ENCODE measurements around the gene SATB1.

SATB1 gene

DNA sequence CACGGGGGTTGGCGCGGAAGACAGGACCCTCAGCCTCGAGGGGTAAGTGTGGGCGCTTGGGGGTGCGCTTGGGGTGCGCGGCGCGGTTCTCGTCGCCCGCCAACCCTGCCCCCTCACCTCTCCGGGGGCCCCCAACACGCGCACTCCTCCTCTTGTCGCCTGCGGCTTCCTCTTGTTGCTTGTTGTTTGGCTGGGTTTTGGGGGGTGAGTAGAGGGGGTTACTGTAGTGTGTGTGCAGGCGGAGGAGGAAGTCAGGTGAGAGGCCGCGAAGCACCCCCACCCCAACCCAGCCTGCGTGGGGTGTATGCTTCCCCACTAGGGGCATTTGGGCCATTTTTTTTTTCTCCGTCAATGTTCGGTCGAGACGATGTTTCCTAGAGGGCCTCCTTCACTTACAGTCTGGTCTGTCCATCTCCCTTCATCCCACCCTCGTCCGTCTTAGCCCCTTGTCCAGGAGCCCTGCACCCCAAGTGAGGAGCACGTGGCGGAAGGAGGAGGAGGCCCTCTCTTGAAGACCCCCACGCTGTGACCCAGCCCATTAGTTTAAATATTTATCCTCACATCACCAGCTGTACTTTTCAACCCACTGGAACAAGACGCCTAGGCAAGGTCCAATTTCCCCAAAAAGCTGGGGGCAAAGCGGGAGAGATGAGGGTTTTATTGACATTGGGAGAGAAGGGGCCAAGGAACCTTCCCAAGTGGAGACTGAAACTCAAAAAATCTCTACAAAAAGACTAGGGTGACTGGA lies 20.4 kb upstream of the SATB1 start:
- peak in 1 of 2 experiments; percentile 67 for DNase-seq (ENCODE audit: low read depth in 1 of 2, low spot score in 1 of 2)
- no peak; the same call in 1 of the 2 replicates for TF ChIP-seq GABPA (IDR thresholded peaks at IDR 0.05; ENCODE audit: low read depth)
- peak; percentile 29; the same call in 1 of the 2 replicates for TF ChIP-seq POLR2AphosphoS5 (IDR thresholded peaks at IDR 0.05; ENCODE audit: low read depth)
- peak; percentile 58; the same call in 1 of the 2 replicates for TF ChIP-seq SPI1 (IDR thresholded peaks at IDR 0.05; ENCODE audit: borderline replicate concordance, low read depth)
- TF ChIP-seq, protein P1, sequence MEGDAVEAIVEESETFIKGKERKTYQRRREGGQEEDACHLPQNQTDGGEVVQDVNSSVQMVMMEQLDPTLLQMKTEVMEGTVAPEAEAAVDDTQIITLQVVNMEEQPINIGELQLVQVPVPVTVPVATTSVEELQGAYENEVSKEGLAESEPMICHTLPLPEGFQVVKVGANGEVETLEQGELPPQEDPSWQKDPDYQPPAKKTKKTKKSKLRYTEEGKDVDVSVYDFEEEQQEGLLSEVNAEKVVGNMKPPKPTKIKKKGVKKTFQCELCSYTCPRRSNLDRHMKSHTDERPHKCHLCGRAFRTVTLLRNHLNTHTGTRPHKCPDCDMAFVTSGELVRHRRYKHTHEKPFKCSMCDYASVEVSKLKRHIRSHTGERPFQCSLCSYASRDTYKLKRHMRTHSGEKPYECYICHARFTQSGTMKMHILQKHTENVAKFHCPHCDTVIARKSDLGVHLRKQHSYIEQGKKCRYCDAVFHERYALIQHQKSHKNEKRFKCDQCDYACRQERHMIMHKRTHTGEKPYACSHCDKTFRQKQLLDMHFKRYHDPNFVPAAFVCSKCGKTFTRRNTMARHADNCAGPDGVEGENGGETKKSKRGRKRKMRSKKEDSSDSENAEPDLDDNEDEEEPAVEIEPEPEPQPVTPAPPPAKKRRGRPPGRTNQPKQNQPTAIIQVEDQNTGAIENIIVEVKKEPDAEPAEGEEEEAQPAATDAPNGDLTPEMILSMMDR (IDR thresholded peaks at IDR 0.05; ENCODE audit: insufficient read depth, low read length): no peak
- TF ChIP-seq, protein P2, sequence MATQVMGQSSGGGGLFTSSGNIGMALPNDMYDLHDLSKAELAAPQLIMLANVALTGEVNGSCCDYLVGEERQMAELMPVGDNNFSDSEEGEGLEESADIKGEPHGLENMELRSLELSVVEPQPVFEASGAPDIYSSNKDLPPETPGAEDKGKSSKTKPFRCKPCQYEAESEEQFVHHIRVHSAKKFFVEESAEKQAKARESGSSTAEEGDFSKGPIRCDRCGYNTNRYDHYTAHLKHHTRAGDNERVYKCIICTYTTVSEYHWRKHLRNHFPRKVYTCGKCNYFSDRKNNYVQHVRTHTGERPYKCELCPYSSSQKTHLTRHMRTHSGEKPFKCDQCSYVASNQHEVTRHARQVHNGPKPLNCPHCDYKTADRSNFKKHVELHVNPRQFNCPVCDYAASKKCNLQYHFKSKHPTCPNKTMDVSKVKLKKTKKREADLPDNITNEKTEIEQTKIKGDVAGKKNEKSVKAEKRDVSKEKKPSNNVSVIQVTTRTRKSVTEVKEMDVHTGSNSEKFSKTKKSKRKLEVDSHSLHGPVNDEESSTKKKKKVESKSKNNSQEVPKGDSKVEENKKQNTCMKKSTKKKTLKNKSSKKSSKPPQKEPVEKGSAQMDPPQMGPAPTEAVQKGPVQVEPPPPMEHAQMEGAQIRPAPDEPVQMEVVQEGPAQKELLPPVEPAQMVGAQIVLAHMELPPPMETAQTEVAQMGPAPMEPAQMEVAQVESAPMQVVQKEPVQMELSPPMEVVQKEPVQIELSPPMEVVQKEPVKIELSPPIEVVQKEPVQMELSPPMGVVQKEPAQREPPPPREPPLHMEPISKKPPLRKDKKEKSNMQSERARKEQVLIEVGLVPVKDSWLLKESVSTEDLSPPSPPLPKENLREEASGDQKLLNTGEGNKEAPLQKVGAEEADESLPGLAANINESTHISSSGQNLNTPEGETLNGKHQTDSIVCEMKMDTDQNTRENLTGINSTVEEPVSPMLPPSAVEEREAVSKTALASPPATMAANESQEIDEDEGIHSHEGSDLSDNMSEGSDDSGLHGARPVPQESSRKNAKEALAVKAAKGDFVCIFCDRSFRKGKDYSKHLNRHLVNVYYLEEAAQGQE (IDR thresholded peaks at IDR 0.05; ENCODE audit: insufficient replicate concordance, low read depth): peak; percentile 40
- Histone ChIP-seq H3K27ac (replicated peaks) (peak overlapping the region; percentile 81), H3K27me3 (ENCODE audit: insufficient read depth, poor library complexity, severe bottlenecking) (no peaks in the 10 kb centered on the region), H3K4me3 (replicated peaks; ENCODE audit: insufficient read depth, low read length) (peak overlapping the region; percentile 34)

DNA sequence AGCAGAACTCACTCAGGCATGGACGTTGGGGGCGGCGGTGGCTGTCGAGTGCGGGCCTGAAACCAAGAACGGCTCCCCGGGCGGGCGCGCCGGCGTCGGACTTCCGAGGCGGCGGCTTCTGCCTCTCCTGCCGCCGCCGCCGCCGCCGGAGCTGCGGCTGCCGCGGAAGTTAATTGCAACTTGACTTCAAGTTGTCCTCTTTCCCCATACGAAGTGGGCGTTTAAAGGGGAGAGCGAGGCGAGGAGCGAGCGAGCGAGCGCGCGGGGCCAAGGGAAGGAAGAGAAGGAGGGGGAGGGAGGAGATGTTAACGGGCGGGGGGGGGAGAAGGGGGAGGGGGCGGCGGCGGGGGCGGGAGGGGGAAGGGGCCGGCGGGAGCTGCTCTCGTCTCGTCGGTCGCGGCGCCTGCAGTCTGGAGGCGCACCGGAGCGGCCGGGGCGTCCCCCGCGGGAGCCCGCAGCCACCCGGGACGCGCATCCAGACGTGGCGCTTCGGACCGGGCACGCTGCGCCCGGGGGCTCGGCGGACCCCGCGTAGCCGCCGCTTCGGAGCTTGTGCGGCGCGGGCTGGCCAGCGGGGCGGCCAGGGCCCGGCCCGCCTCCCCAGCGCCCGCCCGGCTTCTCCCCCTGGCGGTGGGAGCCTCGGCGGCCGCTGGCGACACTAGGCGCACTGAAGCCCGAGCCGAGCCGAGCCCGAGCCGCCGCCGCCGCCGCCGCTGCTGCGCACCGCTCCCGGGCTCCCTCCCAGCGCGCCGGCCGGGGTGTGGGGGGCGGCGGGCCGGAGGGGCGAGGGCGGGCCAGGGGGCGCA lies 19.7 kb upstream of the SATB1 start:
- peak in 1 of 2 experiments; percentile 75 for DNase-seq (ENCODE audit: low read depth in 1 of 2, low spot score in 1 of 2)
- Histone ChIP-seq H3K4me3 (replicated peaks; ENCODE audit: insufficient read depth, low read length) (peak overlapping the region; percentile 34), H3K27ac (replicated peaks) (peak overlapping the region; percentile 81), H3K27me3 (ENCODE audit: insufficient read depth, poor library complexity, severe bottlenecking) (no peaks in the 10 kb centered on the region)
- TF ChIP-seq, protein P1 (IDR thresholded peaks at IDR 0.05; ENCODE audit: insufficient read depth, low read length): no peak
- TF ChIP-seq, protein P2 (IDR thresholded peaks at IDR 0.05; ENCODE audit: insufficient replicate concordance, low read depth): peak; percentile 26

DNA sequence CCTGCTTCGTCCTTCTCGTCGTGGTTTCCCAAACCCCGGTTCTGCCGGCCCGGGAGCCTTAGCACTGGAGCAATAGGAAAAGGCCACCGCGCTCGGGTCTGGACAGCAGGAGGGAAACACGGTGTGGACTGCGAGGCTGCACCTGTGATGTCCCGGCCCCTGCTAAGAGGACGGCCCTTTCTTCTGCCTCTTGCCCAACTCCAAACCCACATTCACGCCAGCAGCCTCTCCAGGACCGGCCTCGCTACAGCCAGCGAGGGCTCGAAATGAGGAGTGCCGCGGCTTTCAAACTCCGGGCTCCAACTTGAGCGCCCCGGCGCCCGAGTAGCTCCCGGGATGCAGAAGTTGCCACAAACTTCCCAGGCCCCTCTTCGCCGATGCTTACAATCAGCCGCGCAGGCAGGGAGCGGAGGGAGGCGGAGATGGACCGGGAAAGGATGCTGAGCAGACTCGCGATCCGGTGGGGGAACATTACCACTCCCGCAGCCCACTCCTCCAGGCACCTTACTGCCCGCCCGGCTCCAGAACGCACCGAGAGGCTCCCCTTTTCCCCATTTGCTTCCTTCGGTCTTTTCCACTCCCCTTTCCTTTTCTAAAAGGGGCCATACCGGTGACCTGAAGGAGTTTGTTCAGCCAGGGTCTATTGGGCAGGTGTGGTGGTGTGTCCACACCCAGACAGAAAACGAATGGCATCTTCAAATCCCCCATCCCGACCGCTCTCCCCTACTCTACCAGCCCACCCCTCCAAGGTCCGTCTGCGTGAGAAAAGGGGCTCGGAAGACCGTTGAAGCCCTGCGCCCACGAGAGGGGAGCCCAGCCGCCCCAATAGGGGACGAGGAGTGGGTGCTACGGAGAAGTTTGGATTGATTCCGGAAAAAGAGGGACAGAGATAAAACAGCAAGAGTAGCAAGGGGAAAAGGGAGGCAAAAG lies 18.8 kb upstream of the SATB1 start:
- no peak for TF ChIP-seq GABPA (IDR thresholded peaks at IDR 0.05; ENCODE audit: low read depth)
- TF ChIP-seq, protein P2 (IDR thresholded peaks at IDR 0.05; ENCODE audit: insufficient replicate concordance, low read depth): no peak
- TF ChIP-seq SPI1 (IDR thresholded peaks at IDR 0.05; ENCODE audit: borderline replicate concordance, low read depth): no peak
- TF ChIP-seq POLR2AphosphoS5 (IDR thresholded peaks at IDR 0.05; ENCODE audit: low read depth): peak; percentile 44
- TF ChIP-seq, protein P1 (IDR thresholded peaks at IDR 0.05; ENCODE audit: insufficient read depth, low read length): no peak
- Histone ChIP-seq H3K4me3 (replicated peaks; ENCODE audit: insufficient read depth, low read length) (peak overlapping the region; percentile 34), H3K27ac (replicated peaks) (peak overlapping the region; percentile 77), H3K27me3 (ENCODE audit: insufficient read depth, poor library complexity, severe bottlenecking) (no peaks in the 10 kb centered on the region)
- DNase-seq (ENCODE audit: low read depth in 1 of 2, low spot score in 1 of 2): peak in 1 of 2 experiments; percentile 34

Measured in HL-60 (cell line).